B cell (primary cell): ENCODE data around the gene ZFPM1. TPM values are rescaled to one million over a fixed set of nuclear protein-coding genes. Genes with fewer than 3 reads are reported as not detected.

Experiments
- ATAC-seq: fragments of 200-7000 bp; cut with Tn5 transposase; one replicate; pipeline ENCODE4 v1.10.0; 2021; ENCODE audit warnings: low read depth, mild to moderate bottlenecking, moderate number of reproducible peaks, moderate library complexity
- CTCF ChIA-PET: fragments of 350-600 bp; sonication (Branson Sonifier 250); formaldehyde crosslinking; loops from one replicate; lab custom pipeline; 2021; ENCODE audit warnings: antibody characterized with exemption, inconsistent platforms; lab: Charles Lee
- POLR2A ChIA-PET: fragments of 350-600 bp; sonication (Branson Sonifier 250); formaldehyde crosslinking; loops from one replicate; lab custom pipeline; 2021; ENCODE audit warnings: antibody characterized with exemption; lab: Charles Lee
- DNase-seq: peaks from one replicate; pipeline ENCODE4 v3.0.0; 2013
- H2AFZ ChIP-seq: 2 replicates; pipeline ENCODE4 v1.6.1; 2012; ENCODE audit warnings: mild to moderate bottlenecking, low read depth, low read length; ENCODE audit not compliant: insufficient read depth, poor library complexity, severe bottlenecking
- H3K27ac ChIP-seq, 2 donors: 1 replicate in 1 of 2; 2 replicates in 1 of 2; pipeline ENCODE4 v1.5.1; 2012 to 2013; ENCODE audit warnings: low read length in 2 of 2, mild to moderate bottlenecking in 2 of 2, moderate library complexity in 1 of 2
- H3K27me3 ChIP-seq, 4 experiments: fragments of 200-600 bp in 1 of 4; sonication (generic) in 1 of 4; replicated peaks in 1 of 4; 1 replicate in 2 of 4; 2 replicates in 2 of 4; pipeline versions ENCODE4 v1.6.1 to v1.7.0; 2013 to 2016; ENCODE audit warnings: low read length in 3 of 4, mild to moderate bottlenecking in 2 of 4, mixed read lengths in 1 of 4, moderate library complexity in 1 of 4; ENCODE audit not compliant: insufficient read depth in 4 of 4, control insufficient read depth in 3 of 4; ENCODE audit errors: control extremely low read depth in 1 of 4
- H3K36me3 ChIP-seq, 2 experiments: replicated peaks in 1 of 2; 1 replicate in 1 of 2; 2 replicates in 1 of 2; pipeline versions ENCODE4 v1.6.1 to v1.7.1; 2013; ENCODE audit warnings: low read length in 1 of 2; ENCODE audit not compliant: insufficient read depth in 2 of 2, control insufficient read depth in 1 of 2; ENCODE audit errors: control extremely low read depth in 1 of 2, extremely low read depth in 1 of 2
- H3K4me1 ChIP-seq, 2 donors: fragments of 200-600 bp in 1 of 2; sonication (generic) in 1 of 2; 1 replicate in 1 of 2; 2 replicates in 1 of 2; pipeline versions ENCODE4 v1.5.1 to v1.6.1; 2013 to 2017; ENCODE audit warnings: low read length in 2 of 2; ENCODE audit not compliant: control insufficient read depth in 2 of 2, insufficient read depth in 2 of 2
- H3K4me2 ChIP-seq: replicated peaks from 2 replicates; pipeline ENCODE3; 2012; ENCODE audit warnings: mild to moderate bottlenecking, low read depth, low read length; ENCODE audit not compliant: poor library complexity, severe bottlenecking
- H3K4me3 ChIP-seq, 5 experiments: fragments of 200-600 bp in 1 of 5; sonication (generic) in 1 of 5; 1 replicate in 3 of 5; 2 replicates in 2 of 5; pipeline versions ENCODE4 v1.5.1 to v1.7.0; 2011 to 2016; ENCODE audit warnings: low read length in 4 of 5, mild to moderate bottlenecking in 4 of 5, low read depth in 2 of 5, control low read depth in 1 of 5, moderate library complexity in 1 of 5; ENCODE audit not compliant: insufficient read depth in 1 of 5; ENCODE audit errors: control extremely low read depth in 1 of 5, extremely low read depth in 1 of 5
- H3K79me2 ChIP-seq: fragments of 200-600 bp; sonication (generic); one replicate; pipeline ENCODE4 v1.6.0; 2016; ENCODE audit warnings: low read length; ENCODE audit not compliant: control insufficient read depth, insufficient read depth
- H3K9ac ChIP-seq: fragments of 200-600 bp; sonication (generic); 2 replicates; pipeline ENCODE4 v1.6.1; 2017; ENCODE audit warnings: mild to moderate bottlenecking, low read length, moderate library complexity
- H3K9me3 ChIP-seq, 3 donors: one replicate each; pipeline versions ENCODE4 v1.6.1 to v1.7.1; 2013; ENCODE audit warnings: low read length in 2 of 3; ENCODE audit not compliant: control insufficient read depth in 2 of 3, insufficient read depth in 1 of 3; ENCODE audit errors: control extremely low read depth in 1 of 3
- H4K20me1 ChIP-seq: 2 replicates; pipeline ENCODE4 v1.6.0; 2012; ENCODE audit warnings: mild to moderate bottlenecking, low read length; ENCODE audit not compliant: insufficient read depth, control insufficient read depth, poor library complexity, severe bottlenecking
- H3K27ac Mint-ChIP-seq: one replicate; pipeline ENCODE4 v1.8.0; 2021; ENCODE audit warnings: mixed read lengths
- H3K27me3 Mint-ChIP-seq: one replicate; pipeline ENCODE4 v1.8.0; 2021; ENCODE audit warnings: mixed read lengths
- H3K4me1 Mint-ChIP-seq: one replicate; pipeline ENCODE4 v1.8.0; 2021; ENCODE audit warnings: mixed read lengths
- H3K4me3 Mint-ChIP-seq: one replicate; pipeline ENCODE4 v1.8.0; 2021; ENCODE audit warnings: mixed read lengths
- H3K9me3 Mint-ChIP-seq: one replicate; pipeline ENCODE4 v1.8.0; 2022; ENCODE audit warnings: mixed read lengths; ENCODE audit not compliant: insufficient read depth
- EZH2 ChIP-seq: IDR thresholded peaks from 2 replicates; pipeline ENCODE4 v1.6.1; 2012; ENCODE audit warnings: borderline replicate concordance, low read depth, mild to moderate bottlenecking, moderate library complexity, low read length; ENCODE audit not compliant: insufficient read depth, poor library complexity, severe bottlenecking
- WGBS: methylation state at CpG from one replicate; pipeline ENCODE4 v1.1.5; 2013; ENCODE audit warnings: missing lambda C conversion rate; ENCODE audit not compliant: insufficient coverage; 5-methylcytosine and 5-hydroxymethylcytosine counted together
- intact Hi-C: fragments of 100-400 bp; cut with micrococcal nuclease; formaldehyde crosslinking; loops from one replicate; pipeline ENCODE4 v1.10.0; 2022
- polyA plus RNA-seq: library from polyadenylated mRNA; depleted of rRNA; stranded (reverse); fragments of >200 nt; gene quantifications from 2 replicates; pipeline ENCODE4 v1.2.3, GENCODE V29; 2012
- total RNA-seq, 2 donors: library from RNA; stranded (reverse); fragments of 120-200 nt in 1 of 2; gene quantifications; 1 replicate in 1 of 2; 2 replicates in 1 of 2; pipeline versions ENCODE4 v1.2.3 to v1.2.4, GENCODE V29; 2013 to 2022
- TF ChIP-seq, protein P1 (sequence below): fragments of 200-600 bp; IDR thresholded peaks from one replicate; pipeline ENCODE4 v1.8.0; 2022; ENCODE audit warnings: antibody characterized with exemption, mild to moderate bottlenecking

Gene ZFPM1
- total and polyA plus RNA-seq, 2 donors (not counting 1 experiment from before 2014, with no cell fraction given) = 4.3 to 34.6 TPM

GRCh38 chr16:88548985-88549384 lies 95.9 kb downstream of the ZFPM1 start:
- DNase-seq = no peak
- CTCF ChIA-PET = no interaction called here
- H3K79me2 ChIP-seq = no peaks in the 10 kb centered on the region
- POLR2A ChIA-PET = no interaction called here
- no peak overlapping the region for H3K4me3 ChIP-seq
- no peaks in the 10 kb centered on the region for H3K36me3 ChIP-seq
- H3K4me1 Mint-ChIP-seq = peaks cover 8% of the 10 kb centered on the region
- peaks cover 6 to 41% of the 10 kb centered on the region in 2 donors for H3K4me1 ChIP-seq
- H4K20me1 ChIP-seq = no peaks in the 10 kb centered on the region
- no peaks in the 10 kb centered on the region for H3K9me3 Mint-ChIP-seq
- ATAC-seq = no peak
- H3K27me3 ChIP-seq = peaks cover 0 to 24% (median 0%) of the 10 kb centered on the region in 4 experiments
- no peaks in the 10 kb centered on the region for H3K27me3 Mint-ChIP-seq
- H3K9me3 ChIP-seq = peaks cover 0 to 23% (median 4%) of the 10 kb centered on the region in 3 donors
- H3K4me3 Mint-ChIP-seq = no peak overlapping the region
- TF ChIP-seq, protein P1, sequence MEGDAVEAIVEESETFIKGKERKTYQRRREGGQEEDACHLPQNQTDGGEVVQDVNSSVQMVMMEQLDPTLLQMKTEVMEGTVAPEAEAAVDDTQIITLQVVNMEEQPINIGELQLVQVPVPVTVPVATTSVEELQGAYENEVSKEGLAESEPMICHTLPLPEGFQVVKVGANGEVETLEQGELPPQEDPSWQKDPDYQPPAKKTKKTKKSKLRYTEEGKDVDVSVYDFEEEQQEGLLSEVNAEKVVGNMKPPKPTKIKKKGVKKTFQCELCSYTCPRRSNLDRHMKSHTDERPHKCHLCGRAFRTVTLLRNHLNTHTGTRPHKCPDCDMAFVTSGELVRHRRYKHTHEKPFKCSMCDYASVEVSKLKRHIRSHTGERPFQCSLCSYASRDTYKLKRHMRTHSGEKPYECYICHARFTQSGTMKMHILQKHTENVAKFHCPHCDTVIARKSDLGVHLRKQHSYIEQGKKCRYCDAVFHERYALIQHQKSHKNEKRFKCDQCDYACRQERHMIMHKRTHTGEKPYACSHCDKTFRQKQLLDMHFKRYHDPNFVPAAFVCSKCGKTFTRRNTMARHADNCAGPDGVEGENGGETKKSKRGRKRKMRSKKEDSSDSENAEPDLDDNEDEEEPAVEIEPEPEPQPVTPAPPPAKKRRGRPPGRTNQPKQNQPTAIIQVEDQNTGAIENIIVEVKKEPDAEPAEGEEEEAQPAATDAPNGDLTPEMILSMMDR = no peak
- TF ChIP-seq EZH2 = no peak
- intact Hi-C loops = no loop called here
- WGBS = 91% methylated on average over 13 of the region's 13 CpGs
- H3K27ac Mint-ChIP-seq = no peak overlapping the region
- H3K27ac ChIP-seq = no peak overlapping the region
- H2AFZ ChIP-seq = no peak overlapping the region
- H3K4me2 ChIP-seq = no peak overlapping the region
- H3K9ac ChIP-seq = no peak overlapping the region

DNA sequence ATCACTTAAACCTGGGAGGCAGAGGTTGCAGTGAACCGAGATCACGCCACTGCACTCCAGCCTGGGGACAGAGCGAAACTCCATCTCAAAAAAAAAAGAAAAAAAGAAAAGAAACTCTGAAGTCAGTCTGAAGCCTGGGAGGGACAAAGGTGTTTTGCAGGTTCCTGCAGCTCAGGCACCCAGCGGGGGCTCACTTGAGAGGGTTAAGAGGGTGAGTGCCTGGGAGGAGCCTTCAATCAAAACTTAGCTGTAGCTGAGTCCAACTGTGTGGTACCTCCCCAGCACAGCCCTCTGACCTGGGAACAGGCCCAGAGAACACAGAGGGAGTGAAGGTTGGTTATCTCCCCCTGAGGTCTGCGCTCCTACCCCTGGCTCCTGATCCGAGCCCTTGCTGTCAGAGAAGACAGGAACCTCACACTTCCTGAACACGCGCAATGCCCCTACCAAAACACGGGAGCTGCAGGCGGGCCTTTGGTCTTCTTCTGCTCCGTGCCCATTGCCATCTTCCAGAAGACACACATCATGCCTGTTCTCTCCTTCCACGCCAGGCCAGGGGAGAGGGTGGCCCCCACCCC lies 96.7 kb downstream of the ZFPM1 start:
- peak overlapping the region; percentile 49 for H2AFZ ChIP-seq
- no peaks in the 10 kb centered on the region for H3K79me2 ChIP-seq
- H3K4me3 Mint-ChIP-seq = peak overlapping the region; percentile 34
- no peak overlapping the region for H3K4me3 ChIP-seq
- POLR2A ChIA-PET = no interaction called here
- 14% methylated on average over 9 of the region's 12 CpGs for WGBS
- ATAC-seq (no peak), DNase-seq (no peak)
- peaks cover 6 to 41% of the 10 kb centered on the region in 2 donors for H3K4me1 ChIP-seq
- H3K9me3 ChIP-seq = peaks cover 0 to 15% (median 0%) of the 10 kb centered on the region in 3 donors
- no peak for TF ChIP-seq EZH2
- TF ChIP-seq, protein P1 = no peak
- intact Hi-C loops = no loop called here
- peak overlapping the region; percentile 59 for H3K4me2 ChIP-seq
- H3K9ac ChIP-seq = no peak overlapping the region
- H3K27ac ChIP-seq = no peak overlapping the region
- H4K20me1 ChIP-seq = no peaks in the 10 kb centered on the region
- H3K27me3 Mint-ChIP-seq = no peaks in the 10 kb centered on the region
- peaks cover 0 to 25% (median 0%) of the 10 kb centered on the region in 4 experiments for H3K27me3 ChIP-seq
- no peaks in the 10 kb centered on the region for H3K36me3 ChIP-seq
- peaks cover 8% of the 10 kb centered on the region for H3K4me1 Mint-ChIP-seq
- H3K9me3 Mint-ChIP-seq = no peaks in the 10 kb centered on the region
- CTCF ChIA-PET = no interaction called here
- H3K27ac Mint-ChIP-seq = no peak overlapping the region
